Neural cell (in vitro differentiated cells): ENCODE results near the gene UBASH3A.

Source experiments
- EP300 ChIP-seq: fragments of 450-650 bp; conservative IDR thresholded peaks from 2 replicates; pipeline ENCODE4 v1.6.1; 2014; ENCODE audit warnings: antibody characterized with exemption, mild to moderate bottlenecking, moderate library complexity; ENCODE audit not compliant: poor library complexity, severe bottlenecking
- EZH2 ChIP-seq: fragments of 200-600, 300-800 bp; shearing (Covaris generic), sonication (generic); IDR thresholded peaks from 2 replicates; pipeline ENCODE4 v1.6.1; 2014; ENCODE audit warnings: antibody characterized with exemption, low read length, borderline replicate concordance, mild to moderate bottlenecking; ENCODE audit not compliant: insufficient read depth, poor library complexity, severe bottlenecking
- MXI1 ChIP-seq: fragments of 450-650 bp; conservative IDR thresholded peaks from 2 replicates; pipeline ENCODE4 v1.6.1; 2014; ENCODE audit warnings: antibody characterized with exemption, mild to moderate bottlenecking; ENCODE audit not compliant: poor library complexity, severe bottlenecking
- POLR2AphosphoS5 ChIP-seq: IDR thresholded peaks from 2 replicates; pipeline ENCODE4 v1.6.1; 2012
- RAD21 ChIP-seq: fragments of 450-650 bp; conservative IDR thresholded peaks from 2 replicates; pipeline ENCODE4 v1.6.1; 2014; ENCODE audit warnings: antibody characterized with exemption, mild to moderate bottlenecking, moderate library complexity
- SMC3 ChIP-seq: fragments of 450-650 bp; conservative IDR thresholded peaks from 2 replicates; pipeline ENCODE4 v1.6.1; 2014; ENCODE audit warnings: antibody characterized with exemption, mild to moderate bottlenecking, moderate library complexity; ENCODE audit not compliant: poor library complexity
- TF ChIP-seq, protein P1 (sequence below): fragments of 450-650 bp; IDR thresholded peaks from 2 replicates; pipeline ENCODE4 v1.5.1; 2014; ENCODE audit warnings: antibody characterized with exemption, mild to moderate bottlenecking, moderate library complexity; ENCODE audit not compliant: poor library complexity, severe bottlenecking
- TF ChIP-seq, protein P2 (sequence below): IDR thresholded peaks from 2 replicates; pipeline ENCODE4 v1.6.1; 2012; ENCODE audit warnings: borderline replicate concordance

- TF ChIP-seq, protein P1, sequence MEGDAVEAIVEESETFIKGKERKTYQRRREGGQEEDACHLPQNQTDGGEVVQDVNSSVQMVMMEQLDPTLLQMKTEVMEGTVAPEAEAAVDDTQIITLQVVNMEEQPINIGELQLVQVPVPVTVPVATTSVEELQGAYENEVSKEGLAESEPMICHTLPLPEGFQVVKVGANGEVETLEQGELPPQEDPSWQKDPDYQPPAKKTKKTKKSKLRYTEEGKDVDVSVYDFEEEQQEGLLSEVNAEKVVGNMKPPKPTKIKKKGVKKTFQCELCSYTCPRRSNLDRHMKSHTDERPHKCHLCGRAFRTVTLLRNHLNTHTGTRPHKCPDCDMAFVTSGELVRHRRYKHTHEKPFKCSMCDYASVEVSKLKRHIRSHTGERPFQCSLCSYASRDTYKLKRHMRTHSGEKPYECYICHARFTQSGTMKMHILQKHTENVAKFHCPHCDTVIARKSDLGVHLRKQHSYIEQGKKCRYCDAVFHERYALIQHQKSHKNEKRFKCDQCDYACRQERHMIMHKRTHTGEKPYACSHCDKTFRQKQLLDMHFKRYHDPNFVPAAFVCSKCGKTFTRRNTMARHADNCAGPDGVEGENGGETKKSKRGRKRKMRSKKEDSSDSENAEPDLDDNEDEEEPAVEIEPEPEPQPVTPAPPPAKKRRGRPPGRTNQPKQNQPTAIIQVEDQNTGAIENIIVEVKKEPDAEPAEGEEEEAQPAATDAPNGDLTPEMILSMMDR, result no peak
- TF ChIP-seq, protein P2, sequence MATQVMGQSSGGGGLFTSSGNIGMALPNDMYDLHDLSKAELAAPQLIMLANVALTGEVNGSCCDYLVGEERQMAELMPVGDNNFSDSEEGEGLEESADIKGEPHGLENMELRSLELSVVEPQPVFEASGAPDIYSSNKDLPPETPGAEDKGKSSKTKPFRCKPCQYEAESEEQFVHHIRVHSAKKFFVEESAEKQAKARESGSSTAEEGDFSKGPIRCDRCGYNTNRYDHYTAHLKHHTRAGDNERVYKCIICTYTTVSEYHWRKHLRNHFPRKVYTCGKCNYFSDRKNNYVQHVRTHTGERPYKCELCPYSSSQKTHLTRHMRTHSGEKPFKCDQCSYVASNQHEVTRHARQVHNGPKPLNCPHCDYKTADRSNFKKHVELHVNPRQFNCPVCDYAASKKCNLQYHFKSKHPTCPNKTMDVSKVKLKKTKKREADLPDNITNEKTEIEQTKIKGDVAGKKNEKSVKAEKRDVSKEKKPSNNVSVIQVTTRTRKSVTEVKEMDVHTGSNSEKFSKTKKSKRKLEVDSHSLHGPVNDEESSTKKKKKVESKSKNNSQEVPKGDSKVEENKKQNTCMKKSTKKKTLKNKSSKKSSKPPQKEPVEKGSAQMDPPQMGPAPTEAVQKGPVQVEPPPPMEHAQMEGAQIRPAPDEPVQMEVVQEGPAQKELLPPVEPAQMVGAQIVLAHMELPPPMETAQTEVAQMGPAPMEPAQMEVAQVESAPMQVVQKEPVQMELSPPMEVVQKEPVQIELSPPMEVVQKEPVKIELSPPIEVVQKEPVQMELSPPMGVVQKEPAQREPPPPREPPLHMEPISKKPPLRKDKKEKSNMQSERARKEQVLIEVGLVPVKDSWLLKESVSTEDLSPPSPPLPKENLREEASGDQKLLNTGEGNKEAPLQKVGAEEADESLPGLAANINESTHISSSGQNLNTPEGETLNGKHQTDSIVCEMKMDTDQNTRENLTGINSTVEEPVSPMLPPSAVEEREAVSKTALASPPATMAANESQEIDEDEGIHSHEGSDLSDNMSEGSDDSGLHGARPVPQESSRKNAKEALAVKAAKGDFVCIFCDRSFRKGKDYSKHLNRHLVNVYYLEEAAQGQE, result no peak
- TF ChIP-seq MXI1 (no peak), POLR2AphosphoS5 (no peak), EZH2 (no peak), EP300 (no peak), SMC3 (no peak), RAD21 (no peak)
Measured at GRCh38 chr21:42489006-42489563, 85.4 kb downstream of the UBASH3A start.
